Bronchial epithelial cell (primary cell): ENCODE results near the gene NCDN. TPM values are rescaled to one million over a fixed set of nuclear protein-coding genes. Genes with fewer than 3 reads are reported as not detected.

Experiments
- DNase-seq: peaks from one replicate; pipeline ENCODE4 v3.0.0-alpha.2; 2010; ENCODE audit warnings: low read depth
- FAIRE-seq: peaks from 2 replicates; lab custom pipeline; 2011; peaks lifted over from hg19 to GRCh38; lab: Jason Lieb, UNC
- H3K27me3 ChIP-seq: 2 replicates; pipeline ENCODE4 v1.5.1; 2011; ENCODE audit warnings: low read length; ENCODE audit not compliant: control insufficient read depth, insufficient read depth
- H3K36me3 ChIP-seq: 2 replicates; pipeline ENCODE4 v1.5.1; 2011; ENCODE audit warnings: low read length; ENCODE audit not compliant: control insufficient read depth, insufficient read depth
- H3K4me3 ChIP-seq: 2 replicates; pipeline ENCODE4 v1.5.1; 2011; ENCODE audit warnings: mild to moderate bottlenecking, low read depth, low read length, control low read depth
- CTCF ChIP-seq: IDR thresholded peaks from 2 replicates; pipeline ENCODE4 v1.5.1; 2011; ENCODE audit warnings: mild to moderate bottlenecking, moderate library complexity, low read length, control low read depth, inconsistent platforms; ENCODE audit not compliant: insufficient read depth, severe bottlenecking
- total RNA-seq: library from RNA; depleted of rRNA; stranded (reverse); fragments of >200 nt; gene quantifications from 2 replicates; pipeline ENCODE4 v1.2.1, GENCODE V29; 2014

The NCDN gene
- total RNA-seq, 1 donor from 2014 or later = 10.0 TPM

GRCh38 chr1:35533586-35533985 lies 24.0 kb upstream of the NCDN start:
- no peak for TF ChIP-seq CTCF

GRCh38 chr1:35535243-35535642 lies 22.4 kb upstream of the NCDN start:
- FAIRE-seq = no peak
- no peak for DNase-seq
- Histone ChIP-seq H3K27me3 (no peaks in the 10 kb centered on the region), H3K36me3 (peaks cover 5% of the 10 kb centered on the region), H3K4me3 (no peak overlapping the region)
- TF ChIP-seq CTCF = no peak

More at GRCh38 chr1:35533586-35533985, 24.0 kb upstream of the NCDN start:
- Histone ChIP-seq H3K36me3 (peaks cover 5% of the 10 kb centered on the region), H3K27me3 (no peaks in the 10 kb centered on the region), H3K4me3 (no peak overlapping the region)
- DNase-seq (no peak), FAIRE-seq (no peak)

GRCh38 chr1:35536556-35537162 lies 20.9 kb upstream of the NCDN start:
- FAIRE-seq = no peak
- Histone ChIP-seq H3K27me3 (no peaks in the 10 kb centered on the region), H3K4me3 (no peak overlapping the region), H3K36me3 (no peaks in the 10 kb centered on the region)
- no peak for DNase-seq
- no peak for TF ChIP-seq CTCF

GRCh38 chr1:35537806-35538205 lies 19.8 kb upstream of the NCDN start:
- no peak for TF ChIP-seq CTCF
- DNase-seq (no peak), FAIRE-seq (no peak)
- H3K27me3 ChIP-seq = no peaks in the 10 kb centered on the region
- no peaks in the 10 kb centered on the region for H3K36me3 ChIP-seq
- H3K4me3 ChIP-seq = no peak overlapping the region

- FAIRE-seq (no peak), DNase-seq (peak; percentile 32)
- Histone ChIP-seq H3K4me3 (no peak overlapping the region), H3K36me3 (no peaks in the 10 kb centered on the region), H3K27me3 (no peaks in the 10 kb centered on the region)
- TF ChIP-seq CTCF = no peak
Observed at GRCh38 chr1:35539073-35539823, 18.4 kb upstream of the NCDN start.
